ENCODE measurements around the gene NPEPL1. TPM values are rescaled to one million over a fixed set of nuclear protein-coding genes. Genes with fewer than 3 reads are reported as not detected.

The NPEPL1 gene
- total and polyA plus RNA-seq, 11 donors = 18.1 to 33.4 (median 30.1) TPM

DNA sequence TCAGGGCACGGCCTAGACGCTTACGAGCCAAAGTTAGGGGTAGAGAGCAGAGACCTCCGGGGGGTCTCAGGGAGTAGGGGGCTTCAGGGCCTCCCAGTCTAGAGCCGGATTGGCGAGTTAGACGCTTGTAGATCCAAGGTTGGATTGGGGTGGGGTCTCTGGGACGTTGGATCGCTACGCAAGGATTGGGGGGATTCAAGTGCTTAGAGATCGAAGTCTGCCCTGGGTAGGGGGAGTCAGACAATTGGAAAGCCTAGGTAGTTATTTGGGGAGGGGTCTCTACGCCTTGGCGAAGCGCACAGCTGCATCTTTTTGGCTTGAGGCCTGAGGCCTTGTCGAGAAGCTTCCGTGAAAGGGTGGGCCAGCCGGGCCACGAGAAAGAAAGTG lies 41.0 kb upstream of the NPEPL1 start:
- 0 to 1% (median 0%) methylated on average over 15 to 18 of the region's 18 CpGs for WGBS, 4 donors
- ATAC-seq = no peak
- H3K4me3 ChIP-seq = peak overlapping the region; percentile 78 to 99 (median 97)
- TF ChIP-seq, protein P1, sequence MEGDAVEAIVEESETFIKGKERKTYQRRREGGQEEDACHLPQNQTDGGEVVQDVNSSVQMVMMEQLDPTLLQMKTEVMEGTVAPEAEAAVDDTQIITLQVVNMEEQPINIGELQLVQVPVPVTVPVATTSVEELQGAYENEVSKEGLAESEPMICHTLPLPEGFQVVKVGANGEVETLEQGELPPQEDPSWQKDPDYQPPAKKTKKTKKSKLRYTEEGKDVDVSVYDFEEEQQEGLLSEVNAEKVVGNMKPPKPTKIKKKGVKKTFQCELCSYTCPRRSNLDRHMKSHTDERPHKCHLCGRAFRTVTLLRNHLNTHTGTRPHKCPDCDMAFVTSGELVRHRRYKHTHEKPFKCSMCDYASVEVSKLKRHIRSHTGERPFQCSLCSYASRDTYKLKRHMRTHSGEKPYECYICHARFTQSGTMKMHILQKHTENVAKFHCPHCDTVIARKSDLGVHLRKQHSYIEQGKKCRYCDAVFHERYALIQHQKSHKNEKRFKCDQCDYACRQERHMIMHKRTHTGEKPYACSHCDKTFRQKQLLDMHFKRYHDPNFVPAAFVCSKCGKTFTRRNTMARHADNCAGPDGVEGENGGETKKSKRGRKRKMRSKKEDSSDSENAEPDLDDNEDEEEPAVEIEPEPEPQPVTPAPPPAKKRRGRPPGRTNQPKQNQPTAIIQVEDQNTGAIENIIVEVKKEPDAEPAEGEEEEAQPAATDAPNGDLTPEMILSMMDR (IDR thresholded peaks at IDR 0.05) = no peak
- no peak for TF ChIP-seq POLR2A (IDR thresholded peaks at IDR 0.05)
- no peaks in the 10 kb centered on the region for H3K27me3 ChIP-seq
- H3K27ac ChIP-seq = peak overlapping the region; percentile 87 to 98 (median 96)
- intact Hi-C loops (cut with DNase I) = loop anchor here (1.0 to 10.0 kb wide), 13 partner anchors 39 to 415 kb away; partner anchors contain the start of genes NPEPL1 (in 8 of the 10), GNAS (in 2 of the 10), GNAS-AS1 (in 2 of the 10) and VAPB (in 2 of the 10)
- H3K36me3 ChIP-seq = peaks cover 0 to 7% (median 0%) of the 10 kb centered on the region in 9 donors
- no peaks in the 10 kb centered on the region for H3K9me3 ChIP-seq
- DNase-seq = peak in 1 of 5 donors; percentile 25
- peaks cover 3 to 55% (median 40%) of the 10 kb centered on the region in 12 donors for H3K4me1 ChIP-seq

DNA sequence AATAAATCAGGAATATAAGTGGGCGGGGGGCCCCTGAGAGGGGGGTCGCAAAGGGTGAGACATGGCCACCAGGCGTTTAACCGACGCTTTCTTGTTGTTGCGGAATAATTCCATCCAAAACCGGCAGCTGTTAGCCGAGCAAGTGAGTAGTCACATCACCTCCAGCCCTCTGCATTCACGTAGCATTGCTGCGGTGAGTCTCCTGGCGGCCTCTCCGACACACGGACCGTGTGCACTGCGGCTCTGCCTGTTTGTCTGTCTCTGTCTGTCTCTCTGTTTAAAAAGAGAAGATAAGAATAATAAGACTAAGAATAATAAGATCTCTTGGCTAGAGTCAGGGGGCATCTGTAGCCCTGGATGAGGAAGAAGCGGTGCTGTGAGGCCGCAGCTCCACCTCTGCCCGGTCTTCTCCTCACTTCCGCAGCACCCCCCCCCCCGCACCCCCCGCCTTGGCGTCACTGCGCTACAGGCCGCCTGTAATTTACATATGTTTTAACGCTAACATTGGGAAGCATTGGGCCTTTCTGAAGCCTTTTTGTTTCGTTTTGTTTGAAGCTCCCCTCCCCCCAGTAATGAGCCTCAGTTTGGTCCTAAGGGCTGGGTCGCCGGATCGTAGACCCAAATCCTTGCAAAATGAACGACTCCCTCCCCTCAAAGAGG lies 40.5 kb upstream of the NPEPL1 start:
- Histone ChIP-seq H3K4me3 (peak overlapping the region; percentile 78 to 99 (median 97)), H3K4me1 (peaks cover 3 to 60% (median 45%) of the 10 kb centered on the region in 12 donors), H3K27me3 (no peaks in the 10 kb centered on the region), H3K9me3 (no peaks in the 10 kb centered on the region), H3K36me3 (peaks cover 0 to 7% (median 0%) of the 10 kb centered on the region in 9 donors), H3K27ac (peak overlapping the region; percentile 87 to 98 (median 96))
- TF ChIP-seq, protein P1 (IDR thresholded peaks at IDR 0.05) = no peak
- no peak for TF ChIP-seq POLR2A (IDR thresholded peaks at IDR 0.05)
- WGBS, 4 donors = 0% methylated on average over 30 of the region's 30 CpGs
- DNase-seq = peak; percentile 49 to 76 (median 50)
- intact Hi-C loops (cut with DNase I) = loop anchor here (1.0 to 10.0 kb wide), 13 partner anchors 39 to 415 kb away; partner anchors contain the start of genes NPEPL1 (in 8 of the 10), GNAS (in 2 of the 10), GNAS-AS1 (in 2 of the 10) and VAPB (in 2 of the 10)
- ATAC-seq = peak; percentile 9 to 58 (median 23)

DNA sequence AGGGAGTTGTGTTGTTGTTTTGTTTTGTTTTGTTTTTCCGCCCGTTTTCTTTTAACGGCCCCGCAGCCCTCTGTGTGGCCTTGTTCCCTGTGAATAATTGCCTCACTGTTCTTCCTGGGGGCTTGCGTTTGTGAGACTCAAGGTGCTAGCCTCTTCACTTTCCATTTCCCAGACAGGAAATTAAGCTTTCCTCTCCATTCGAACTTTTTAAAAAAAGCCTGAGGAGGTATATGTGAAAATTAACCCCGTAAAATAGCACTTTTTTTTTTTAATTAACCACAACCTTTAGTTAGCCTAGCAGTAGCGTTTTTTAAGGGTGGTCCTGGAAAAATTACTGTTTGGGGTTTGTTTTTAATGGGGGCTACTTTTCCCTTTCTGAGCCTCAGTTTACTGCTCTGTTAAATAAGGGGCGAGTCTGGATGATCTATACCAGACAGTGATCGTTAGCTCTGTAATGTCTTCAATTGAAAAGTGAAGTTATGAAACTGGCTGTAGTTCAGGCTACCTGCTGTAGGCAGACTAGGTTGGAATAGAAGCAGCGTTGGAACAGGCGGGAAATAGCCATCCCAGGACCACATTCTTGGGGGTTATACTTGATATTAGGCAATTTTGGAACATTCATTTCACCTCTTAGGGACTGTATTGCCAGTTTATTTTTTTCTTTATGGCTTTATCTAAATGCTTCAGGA lies 39.9 kb upstream of the NPEPL1 start:
- Histone ChIP-seq H3K4me3 (peak overlapping the region; percentile 78 to 99 (median 97)), H3K36me3 (peaks cover 0 to 7% (median 0%) of the 10 kb centered on the region in 9 donors), H3K4me1 (peaks cover 3 to 64% (median 52%) of the 10 kb centered on the region in 12 donors), H3K9me3 (no peaks in the 10 kb centered on the region), H3K27me3 (no peaks in the 10 kb centered on the region), H3K27ac (peak overlapping the region; percentile 56 to 98 (median 96))
- WGBS, 4 donors = 7 to 9% (median 8%) methylated on average over 12 of the region's 12 CpGs
- TF ChIP-seq POLR2A (IDR thresholded peaks at IDR 0.05) = no peak
- intact Hi-C loops (cut with DNase I) = loop anchor here (5.0 to 10.0 kb wide), 9 partner anchors 40 to 415 kb away; partner anchors contain the start of genes NPEPL1 (in 6 of the 10), GNAS (in 2 of the 10), GNAS-AS1 (in 2 of the 10) and VAPB (in 2 of the 10)
- DNase-seq = no peak
- ATAC-seq = no peak

DNA sequence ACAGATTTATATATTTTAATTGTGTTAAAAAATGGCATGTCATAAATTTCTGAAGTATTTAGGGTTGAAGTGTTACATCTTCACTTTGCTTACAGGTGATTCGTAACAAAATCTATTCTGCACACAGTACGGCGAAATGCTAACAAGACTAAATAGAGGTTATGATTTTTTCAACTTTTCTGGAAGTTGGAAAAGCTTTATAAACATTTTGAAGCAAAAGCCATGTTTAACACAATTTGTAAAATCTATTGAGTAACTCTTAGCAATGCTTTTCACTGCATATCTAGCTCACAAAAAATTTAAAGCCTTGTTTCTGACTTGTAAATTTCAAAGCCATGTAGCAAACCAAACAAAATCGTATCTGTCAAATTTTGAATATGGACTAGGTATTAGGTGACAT lies 38.3 kb upstream of the NPEPL1 start:
- no peaks in the 10 kb centered on the region for H3K9me3 ChIP-seq
- intact Hi-C loops (cut with DNase I) = loop anchor here (5.0 to 10.0 kb wide), 9 partner anchors 38 to 417 kb away; partner anchors contain the start of genes NPEPL1 (in 6 of the 10), GNAS (in 2 of the 10), GNAS-AS1 (in 2 of the 10) and VAPB (in 2 of the 10)
- 83 to 86% (median 85%) methylated on average over 4 of the region's 4 CpGs for WGBS, 4 donors
- H3K27me3 ChIP-seq = no peaks in the 10 kb centered on the region
- H3K36me3 ChIP-seq = peaks cover 0 to 7% (median 0%) of the 10 kb centered on the region in 9 donors
- TF ChIP-seq, protein P1 (IDR thresholded peaks at IDR 0.05) = no peak
- no peak for TF ChIP-seq POLR2A (IDR thresholded peaks at IDR 0.05)
- DNase-seq (no peak), ATAC-seq (no peak)
- no peak overlapping the region for H3K27ac ChIP-seq
- H3K4me3 ChIP-seq = no peak overlapping the region
- H3K4me1 ChIP-seq = peaks cover 3 to 76% (median 62%) of the 10 kb centered on the region in 12 donors
